Measurements from ENCODE around the gene RPP38. TPM values are rescaled to one million over a fixed set of nuclear protein-coding genes. Genes with fewer than 3 reads are reported as not detected.

The RPP38 gene
- total RNA-seq, 3 donors from 2014 or later, result 24.4 to 27.2 (median 25.8) TPM

GRCh38 chr10:15150563-15150962 lies 53.4 kb downstream of the RPP38 start:
- no peaks in the 10 kb centered on the region for H3K9me3 Mint-ChIP-seq
- H3K4me3 Mint-ChIP-seq, result no peak overlapping the region
- H3K27me3 Mint-ChIP-seq (ENCODE audit: low read depth), result no peaks in the 10 kb centered on the region
- peaks cover 9% of the 10 kb centered on the region for H3K36me3 Mint-ChIP-seq (ENCODE audit: insufficient read depth)
- DNase-seq (no peak), ATAC-seq (no peak)
- peaks cover 37% of the 10 kb centered on the region for H3K4me1 Mint-ChIP-seq (ENCODE audit: low read depth)

- H3K4me3 Mint-ChIP-seq, result no peak overlapping the region
- ATAC-seq (no peak), DNase-seq (no peak)
- no peaks in the 10 kb centered on the region for H3K9me3 Mint-ChIP-seq
- H3K36me3 Mint-ChIP-seq (ENCODE audit: insufficient read depth), result peaks cover 15% of the 10 kb centered on the region
- H3K4me1 Mint-ChIP-seq (ENCODE audit: low read depth), result peaks cover 34% of the 10 kb centered on the region
- no peaks in the 10 kb centered on the region for H3K27me3 Mint-ChIP-seq (ENCODE audit: low read depth)
These were observed 55.4 kb downstream of the RPP38 start for GRCh38 chr10:15152556-15152955.

Other genes starting within 250 kb of the RPP38 start
- 10 to 100 TPM; 19.6 to 22.0 (median 21.6) TPM for gene SUV39H2, start 218.5 kb upstream of the RPP38 start, total RNA-seq
- 10 to 100 TPM in 1 of 3 donors, 1 to 10 TPM in 2; 8.4 to 10.1 (median 8.5) TPM for gene DCLRE1C, start 143.3 kb upstream of the RPP38 start, total RNA-seq
- gene MEIG1, start 138.0 kb upstream of the RPP38 start, total RNA-seq, result not detected
- not detected for gene OLAH, start 53.4 kb upstream of the RPP38 start, total RNA-seq
- under 1 TPM; 0.23 to 0.79 (median 0.52) TPM for gene ACBD7, start 8.6 kb upstream of the RPP38 start, total RNA-seq
- 1 to 10 TPM; 6.9 to 7.6 (median 6.9) TPM for gene NMT2, start 71.3 kb downstream of the RPP38 start, total RNA-seq

Measured in activated T-cell treated with anti-CD3 and anti-CD28 coated beads, Interleukin-2, amount 50 U/mL, for 4 hours (primary cell).